DMS114 treated with DMSO at 0.1 percent for 48 hours (cell line): Measurements from ENCODE around the gene XAB2.
"Not testable (repeated sequence)": the region's sequence is repeated elsewhere in the genome, so short reads cannot be mapped to it uniquely, and the experiment has no call there.

Source experiments
- DNase-seq: peaks from one replicate; lab custom pipeline; 2025; ENCODE audit not compliant: unreplicated experiment; lab: John Stamatoyannopoulos, UW

XAB2 gene

GRCh38 chr19:7650148-7650547 is 20.8 kb upstream of the XAB2 start:
- DNase-seq, result no peak

- DNase-seq, result no peak
These were observed 19.1 kb upstream of the XAB2 start for GRCh38 chr19:7648265-7649014.

- DNase-seq, result no peak
These were observed 17.8 kb upstream of the XAB2 start for GRCh38 chr19:7647156-7647555.

- DNase-seq, result no peak
These were observed 17.0 kb upstream of the XAB2 start for GRCh38 chr19:7646426-7646700.

GRCh38 chr19:7645656-7646425 is 16.5 kb upstream of the XAB2 start:
- no peak for DNase-seq

- DNase-seq, result no peak
These were observed 15.8 kb upstream of the XAB2 start for GRCh38 chr19:7645163-7645562.

- no peak for DNase-seq
These were observed 15.2 kb upstream of the XAB2 start for GRCh38 chr19:7644550-7644877.

- not testable (repeated sequence) for DNase-seq
These were observed 14.5 kb upstream of the XAB2 start for GRCh38 chr19:7643629-7644549.

GRCh38 chr19:7643031-7643415 is 13.7 kb upstream of the XAB2 start:
- no peak for DNase-seq

GRCh38 chr19:7642295-7643030 is 13.1 kb upstream of the XAB2 start:
- no peak for DNase-seq

- DNase-seq, result no peak
These were observed 12.2 kb upstream of the XAB2 start for GRCh38 chr19:7641290-7642276.

GRCh38 chr19:7640803-7641202 is 11.5 kb upstream of the XAB2 start:
- DNase-seq, result no peak

- no peak for DNase-seq
These were observed 10.6 kb upstream of the XAB2 start for GRCh38 chr19:7639863-7640348.

- DNase-seq, result no peak
These were observed 9.6 kb upstream of the XAB2 start for GRCh38 chr19:7638802-7639465.

- DNase-seq, result no peak
These were observed 8.3 kb upstream of the XAB2 start for GRCh38 chr19:7637374-7638256.

GRCh38 chr19:7636691-7637373 is 7.5 kb upstream of the XAB2 start, which contains the start of gene STXBP2:
Gene STXBP2 (plus strand): TSS chr19:7637110. CDS start chr19:7637150, 40 bp downstream.
- peak; percentile 13 for DNase-seq

- no peak for DNase-seq
These were observed 7.0 kb upstream of the XAB2 start for GRCh38 chr19:7636317-7636690.

GRCh38 chr19:7635670-7636069 is 6.3 kb upstream of the XAB2 start:
- DNase-seq, result no peak
